GM19239 (cell line): ENCODE results near the gene DAB1.

ENCODE experiments used
- DNase-seq: peaks from one replicate; pipeline ENCODE4 v3.0.0; 2011; ENCODE audit warnings: low spot score; ENCODE audit not compliant: insufficient read length
- FAIRE-seq: peaks from 2 replicates; lab custom pipeline; 2011; peaks lifted over from hg19 to GRCh38; lab: Jason Lieb, UNC

The DAB1 gene

DNA sequence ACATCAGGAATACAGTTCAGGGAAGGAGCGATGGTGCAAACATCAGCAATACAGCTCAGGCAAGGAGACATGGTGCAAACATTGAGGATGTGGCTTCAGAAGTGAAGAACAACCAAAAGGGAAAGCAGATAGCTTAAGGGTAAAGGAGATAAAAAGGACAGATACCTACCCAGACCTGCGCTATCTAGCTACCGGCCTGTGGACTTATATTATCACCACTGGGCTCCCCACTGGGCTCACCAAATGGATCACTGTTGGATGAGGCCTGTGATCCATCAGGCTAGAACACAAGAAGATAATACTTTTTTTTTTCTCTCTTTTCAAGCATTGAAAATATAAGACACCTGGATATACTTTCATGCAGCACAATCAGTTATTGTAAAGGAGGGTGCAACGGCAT is 413.3 kb downstream of the DAB1 start:
- FAIRE-seq (no peak), DNase-seq (no peak)

DNA sequence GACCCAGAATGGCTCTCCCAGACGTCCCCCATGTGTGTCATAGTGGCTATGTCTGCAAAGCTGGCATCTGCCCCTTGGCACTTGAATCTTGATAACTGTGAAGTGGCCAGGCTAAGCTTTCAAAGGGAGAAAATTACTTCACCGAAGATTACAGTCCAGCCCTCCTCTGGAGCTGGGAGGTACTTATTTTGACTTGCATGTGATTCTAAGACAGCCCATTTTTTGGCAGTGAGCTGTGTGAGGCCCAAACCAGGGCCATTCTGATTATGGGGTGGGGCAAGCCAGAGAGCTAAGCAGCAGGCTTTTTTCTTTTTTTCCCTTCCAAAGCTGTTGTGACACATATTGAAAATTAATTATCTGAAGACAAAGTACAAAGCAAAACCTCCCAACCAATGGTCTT is 415.9 kb downstream of the DAB1 start:
- no peak for FAIRE-seq
- no peak for DNase-seq

DNA sequence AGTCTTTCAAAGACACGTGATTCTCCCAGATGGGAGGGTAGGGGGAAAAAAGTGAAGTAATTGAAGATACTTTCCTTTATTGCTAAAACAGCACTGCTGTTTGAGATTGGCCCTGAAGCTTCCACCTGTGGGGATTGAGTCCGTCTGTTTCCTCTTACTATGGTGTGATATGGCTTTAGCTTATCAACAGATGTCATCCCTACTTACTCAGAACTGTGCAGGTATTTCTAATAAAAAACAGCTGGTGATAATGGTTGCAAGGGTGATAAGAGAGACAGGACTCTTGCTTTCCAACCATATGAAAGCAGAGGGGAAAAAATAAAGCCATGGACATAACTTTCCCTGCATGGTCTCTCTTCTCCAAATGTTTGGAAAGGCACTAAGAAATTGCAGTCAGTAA is 416.4 kb downstream of the DAB1 start:
- DNase-seq (no peak), FAIRE-seq (no peak)

DNA sequence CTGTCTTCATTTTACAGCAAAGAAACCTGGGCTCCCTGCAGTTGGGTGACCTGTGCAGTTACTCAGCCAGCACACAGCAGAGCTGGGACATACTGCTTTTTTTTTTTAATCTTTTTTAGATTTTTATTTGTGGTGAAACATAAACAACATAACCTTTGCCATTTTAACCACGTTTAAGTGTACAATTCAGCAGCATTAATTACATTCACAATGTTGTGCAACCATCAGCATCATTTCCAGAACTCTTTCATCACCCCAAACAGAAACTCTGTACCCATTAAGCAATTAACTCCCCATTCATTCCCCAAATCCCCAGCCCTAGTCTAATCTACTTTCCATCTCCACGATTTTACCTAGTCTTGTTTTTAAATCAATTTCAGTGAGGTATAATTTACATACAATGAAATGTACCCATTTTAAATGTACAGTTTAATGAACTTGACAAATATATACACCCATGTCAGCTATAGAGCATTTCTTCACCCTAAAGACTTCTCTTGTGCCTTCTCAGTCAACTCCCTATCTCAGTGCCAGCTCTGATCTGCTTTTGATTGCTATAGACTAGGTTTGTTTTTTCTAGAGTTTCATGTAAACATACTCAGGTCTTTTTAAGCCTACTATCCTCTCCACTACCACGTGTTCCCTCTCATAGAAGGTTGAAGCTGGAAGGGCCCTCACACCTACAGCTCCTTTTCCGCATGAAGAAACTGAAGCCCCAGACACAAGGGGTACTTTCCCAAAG is 420.3 kb downstream of the DAB1 start:
- no peak for DNase-seq
- no peak for FAIRE-seq

DNA sequence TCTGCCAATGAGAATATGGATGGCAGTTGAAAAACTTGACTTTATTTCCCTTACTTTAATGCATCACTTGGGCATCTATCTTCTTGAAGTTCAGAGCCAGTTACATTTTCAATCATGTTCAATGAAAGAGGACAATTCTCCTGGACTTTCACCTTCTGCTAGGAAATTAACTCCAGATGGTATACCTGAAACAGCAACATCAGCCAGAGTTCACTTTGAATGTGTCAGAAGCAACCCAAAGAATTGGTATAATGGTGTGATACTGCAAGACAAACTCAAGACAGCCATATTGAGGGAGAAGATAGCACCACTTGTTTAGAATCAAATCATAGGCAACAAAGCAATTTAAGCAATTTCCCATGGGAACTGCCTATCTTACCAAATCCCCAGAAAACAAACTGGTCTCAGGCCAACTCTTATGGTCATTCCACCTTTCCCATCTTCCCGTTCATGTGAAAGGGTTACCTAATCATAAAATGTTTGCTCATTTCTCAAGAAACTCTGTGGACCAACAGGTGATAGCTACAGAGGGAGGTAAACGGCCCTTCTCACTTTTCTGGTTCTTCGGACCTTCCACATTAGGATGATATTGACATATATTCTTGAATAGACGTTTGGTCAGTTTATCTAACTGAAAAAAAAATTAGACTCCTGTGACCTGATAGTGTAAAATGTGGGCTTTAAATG is 428.3 kb downstream of the DAB1 start:
- FAIRE-seq (no peak), DNase-seq (no peak)

DNA sequence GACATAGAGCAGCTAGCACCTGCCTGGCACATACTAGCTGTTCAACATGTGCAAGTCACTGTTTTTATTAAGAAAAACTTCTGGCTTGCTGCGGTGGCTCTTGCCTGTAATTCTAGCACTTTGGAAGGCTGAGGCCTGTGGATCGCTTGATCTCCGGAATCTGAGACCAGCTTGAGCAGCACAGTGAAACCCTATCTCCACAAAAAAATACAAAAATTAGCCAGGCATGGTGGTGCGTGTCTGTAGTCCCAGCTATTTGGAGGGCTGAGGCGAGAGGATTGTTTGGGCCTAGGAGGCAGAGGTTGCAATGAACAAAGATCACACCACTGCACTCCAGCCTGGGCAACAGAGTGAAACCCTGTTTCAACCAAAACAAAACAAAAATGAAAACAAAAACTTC is 430.4 kb downstream of the DAB1 start:
- DNase-seq (no peak), FAIRE-seq (no peak)

DNA sequence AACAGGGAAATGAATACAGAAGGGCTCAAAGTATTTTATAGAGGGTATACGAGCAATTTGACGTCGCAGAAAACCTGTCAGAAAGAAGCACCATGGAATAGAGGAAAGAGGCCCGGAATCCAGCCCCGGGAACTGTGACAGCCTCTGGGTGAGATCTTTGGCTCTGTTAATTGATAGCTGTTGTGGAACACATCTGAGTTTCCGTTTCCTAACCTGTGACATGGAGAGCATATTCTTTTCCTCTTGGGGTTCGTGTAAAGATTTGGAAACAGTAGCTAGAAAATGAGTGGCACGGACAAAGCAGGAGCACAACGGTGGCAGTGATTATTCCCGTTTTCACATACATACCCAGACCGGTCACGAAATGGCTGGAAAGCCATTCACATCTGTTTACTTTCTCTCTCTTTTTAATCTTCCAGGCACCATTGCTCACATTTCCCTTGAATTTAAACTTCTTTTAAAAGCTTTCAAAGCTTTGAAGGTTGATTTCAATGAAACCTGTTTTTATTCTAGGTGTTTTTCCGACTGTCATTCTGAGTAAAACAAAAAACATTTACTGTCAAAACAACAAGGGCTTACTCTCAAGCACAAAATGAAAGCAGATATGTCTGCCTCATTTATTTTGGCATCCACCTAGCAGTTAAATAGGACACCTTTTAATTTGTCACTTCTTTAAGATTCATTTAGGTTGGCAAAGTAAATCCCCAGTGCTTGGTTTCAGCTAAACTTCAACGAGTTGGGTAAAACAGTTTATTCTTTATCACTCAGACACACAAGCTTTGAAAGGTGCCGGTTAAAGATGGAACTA is 431.3 kb downstream of the DAB1 start:
- DNase-seq (no peak), FAIRE-seq (no peak)

DNA sequence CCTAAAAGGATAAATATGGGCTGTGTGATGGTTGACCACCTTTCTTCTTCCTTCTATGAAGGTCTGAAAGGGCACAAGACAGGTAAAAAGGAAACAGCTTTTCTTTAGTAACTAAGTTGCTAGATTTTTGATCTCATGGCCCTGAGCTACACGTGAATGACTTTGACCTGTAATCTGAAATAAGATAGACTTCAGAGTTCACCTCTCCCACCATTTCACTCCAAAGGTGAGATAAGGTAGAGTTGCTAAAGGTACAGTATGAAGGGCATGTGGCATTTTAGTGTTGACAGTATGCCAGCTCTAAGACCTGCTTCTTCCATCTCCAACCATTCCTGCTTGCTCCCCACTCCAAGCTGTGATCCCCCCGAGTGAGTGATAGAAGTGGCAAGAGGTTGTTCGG is 432.3 kb downstream of the DAB1 start:
- FAIRE-seq (no peak), DNase-seq (no peak)

DNA sequence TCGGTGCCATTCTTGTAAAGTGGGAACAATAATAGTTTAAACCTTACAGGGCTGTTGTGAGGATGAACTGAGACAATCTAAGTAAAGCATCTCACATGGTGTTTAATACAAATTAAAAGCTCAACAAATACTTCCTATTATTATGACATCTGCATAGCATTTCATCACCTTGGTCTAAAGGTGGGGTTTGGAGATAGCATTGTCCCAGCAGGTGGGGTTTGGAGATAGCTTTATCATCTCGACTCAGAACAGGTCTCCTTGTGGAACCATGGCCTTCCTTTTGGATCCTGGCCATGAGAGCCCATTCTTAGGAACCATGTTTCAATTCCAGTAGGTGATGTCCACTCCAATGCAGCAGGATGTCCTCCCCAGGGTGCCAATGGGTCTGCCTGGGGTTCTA is 437.5 kb downstream of the DAB1 start:
- FAIRE-seq: no peak
- DNase-seq: no peak

DNA sequence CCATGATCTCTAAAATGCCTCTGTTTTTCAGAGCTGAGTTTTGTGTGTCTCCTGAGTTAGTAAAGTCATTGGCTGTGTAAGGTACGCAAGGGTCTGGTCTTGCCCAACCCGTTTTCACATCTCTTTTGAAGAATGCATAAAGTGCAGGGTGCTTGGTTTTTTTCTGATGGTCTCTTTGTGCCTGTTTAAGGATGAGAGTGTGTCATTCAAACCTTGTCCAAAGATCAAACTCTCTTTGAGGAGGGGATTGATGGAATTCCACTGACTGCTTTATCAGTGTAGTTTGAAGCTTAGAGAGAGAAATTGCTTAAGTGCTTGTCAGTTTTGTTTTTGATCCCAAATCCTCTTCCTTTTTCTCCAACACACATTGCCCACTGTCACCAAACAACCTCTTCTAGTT is 438.0 kb downstream of the DAB1 start:
- DNase-seq: no peak
- no peak for FAIRE-seq

DNA sequence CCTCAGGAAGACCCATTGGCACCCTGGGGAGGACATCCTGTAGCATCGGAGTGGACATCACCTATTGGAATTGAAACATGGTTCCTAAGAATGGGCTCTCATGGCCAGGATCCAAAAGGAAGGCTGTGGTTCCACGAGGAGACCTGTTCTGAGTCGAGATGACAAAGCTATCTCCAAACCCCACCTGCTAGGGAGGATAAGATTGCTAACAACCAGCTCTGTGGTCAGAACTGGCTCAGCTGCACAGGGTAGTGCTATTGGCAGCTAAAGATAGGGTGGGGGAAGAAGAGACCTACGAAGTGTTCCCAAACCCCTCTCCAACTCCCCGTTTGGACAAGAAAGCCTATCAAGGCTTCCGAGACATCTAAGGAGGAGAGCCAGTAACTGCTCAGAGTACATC is 440.4 kb downstream of the DAB1 start:
- no peak for FAIRE-seq
- no peak for DNase-seq

DNA sequence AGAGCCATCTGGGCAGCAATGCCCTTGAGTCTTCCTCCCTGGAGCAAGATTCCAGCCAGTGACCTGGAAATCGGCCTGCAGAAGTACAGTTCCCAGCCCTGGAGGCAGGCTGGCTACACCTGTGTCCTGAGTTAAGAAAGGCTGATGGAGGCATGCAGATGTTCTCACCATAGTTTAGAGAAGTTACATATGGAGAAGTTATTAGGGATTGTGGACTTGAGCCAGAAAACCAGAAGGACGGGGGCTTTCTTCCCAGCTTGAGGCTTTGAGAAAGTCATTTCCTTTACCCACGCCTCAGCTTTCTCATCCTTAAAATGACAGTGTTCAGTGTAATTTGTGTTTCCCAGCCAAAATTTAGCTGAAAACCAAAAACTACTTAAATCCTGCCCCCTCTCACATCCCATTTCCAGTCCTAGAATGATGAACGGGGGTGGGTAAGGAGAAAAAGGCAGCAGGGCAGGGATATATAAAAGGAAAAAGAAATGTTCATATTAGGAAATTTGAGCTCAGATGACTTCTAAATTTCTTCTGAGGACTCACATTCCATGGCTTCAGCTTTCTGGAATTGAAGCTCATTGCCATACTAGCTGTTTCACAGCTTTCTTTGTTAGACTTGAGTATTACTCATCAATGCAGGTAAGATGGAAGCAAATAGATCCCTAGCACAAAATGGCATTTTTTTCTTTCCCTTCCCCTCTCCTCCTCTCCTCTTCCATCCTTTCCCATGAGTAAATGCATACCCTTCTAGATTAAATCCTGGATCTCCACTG is 443.7 kb downstream of the DAB1 start:
- DNase-seq (no peak), FAIRE-seq (no peak)

DNA sequence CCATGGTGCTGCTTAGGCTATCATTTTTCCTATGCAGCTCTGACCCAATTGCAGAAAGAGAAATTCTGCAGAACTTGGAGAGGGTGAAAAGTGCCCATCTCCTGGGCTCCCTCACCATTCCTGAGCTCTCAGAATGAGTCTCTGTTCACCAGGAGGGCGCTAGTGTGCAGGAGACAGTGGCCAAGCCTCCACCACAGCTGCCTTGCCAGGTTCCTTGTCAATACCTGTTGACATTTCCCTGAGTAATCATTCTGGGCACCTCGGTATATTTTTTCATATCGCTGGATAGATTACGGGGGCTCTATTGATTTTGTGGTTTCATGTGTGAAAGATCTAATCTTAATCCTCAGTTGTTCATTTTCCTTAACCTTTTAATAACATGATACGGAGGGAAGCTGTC is 445.0 kb downstream of the DAB1 start:
- FAIRE-seq (no peak), DNase-seq (no peak)

DNA sequence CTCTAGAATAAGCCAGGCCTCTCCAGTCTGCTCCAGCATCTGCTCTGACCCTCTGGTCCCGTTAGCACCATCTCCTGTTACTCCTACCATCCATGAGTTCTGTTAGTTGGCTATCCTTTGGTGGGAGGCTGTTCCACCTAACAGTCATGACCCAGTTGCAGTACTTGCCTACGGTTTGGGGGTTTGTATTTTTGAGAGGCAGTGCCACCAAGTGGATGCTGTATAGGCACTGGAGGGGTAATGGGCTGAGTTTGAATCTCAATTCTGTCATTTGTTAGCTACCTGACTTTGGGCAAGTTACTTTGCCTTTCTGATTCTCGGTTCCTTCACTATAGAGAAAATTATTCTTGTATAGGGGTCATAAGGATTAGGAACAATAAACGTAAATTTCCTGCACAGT is 445.9 kb downstream of the DAB1 start:
- FAIRE-seq (no peak), DNase-seq (no peak)

DNA sequence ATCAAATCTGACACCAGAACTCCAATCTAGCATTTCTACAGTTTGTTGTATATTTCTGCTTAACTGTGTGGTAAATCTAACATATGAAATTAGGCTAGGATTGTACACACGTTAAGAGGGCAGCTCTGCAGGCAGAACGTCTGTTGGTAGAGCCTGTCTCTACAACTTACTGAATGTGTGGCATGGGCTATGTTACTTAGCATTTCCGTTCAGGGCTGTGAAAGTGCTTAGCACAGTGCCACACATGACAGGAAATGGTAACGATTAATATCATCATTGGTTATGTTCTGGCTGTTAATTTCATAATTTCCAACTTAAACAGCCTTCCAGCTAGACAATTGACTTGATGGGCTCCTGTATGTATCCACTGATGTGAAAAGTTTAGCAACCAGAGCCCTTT is 448.4 kb downstream of the DAB1 start:
- no peak for DNase-seq

DNA sequence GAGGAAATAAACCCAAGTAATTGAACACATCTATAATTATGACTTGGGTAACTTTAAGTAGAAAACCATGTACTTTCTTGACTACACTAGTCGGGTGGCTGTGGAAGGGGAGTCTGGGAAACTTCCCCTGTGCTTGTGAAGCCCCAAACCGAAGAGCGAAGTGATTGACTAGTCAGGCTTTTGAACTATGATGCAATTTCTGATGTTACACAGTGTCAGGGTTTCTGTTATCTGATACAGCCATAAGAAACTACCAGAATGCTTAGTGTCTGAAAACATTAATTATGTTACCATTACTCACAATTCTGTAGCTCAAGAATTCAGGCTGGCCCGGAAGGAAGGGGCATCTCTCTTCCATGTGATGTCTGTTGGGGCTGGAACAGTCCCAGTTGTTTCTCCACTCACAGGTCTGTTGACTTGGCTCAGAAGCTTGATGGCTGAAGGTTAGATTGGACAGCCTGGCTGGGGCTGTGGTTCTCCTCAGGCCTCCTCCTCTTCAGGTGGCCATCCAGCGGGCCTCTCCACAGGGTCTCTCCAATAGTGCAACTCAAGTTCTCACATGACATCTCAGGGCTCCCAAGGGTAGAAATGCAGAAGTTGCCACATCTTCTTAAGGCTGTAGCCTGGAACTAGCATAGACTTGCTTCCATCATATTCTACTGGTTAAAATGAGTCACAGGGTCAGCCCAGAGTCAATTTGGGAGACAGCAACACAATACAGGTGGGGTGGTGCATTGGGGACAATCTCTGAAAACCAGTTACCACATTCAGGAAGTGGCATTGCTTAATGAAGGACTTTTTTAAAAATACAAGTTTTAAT is 449.7 kb downstream of the DAB1 start:
- FAIRE-seq (no peak), DNase-seq (no peak)

More for the DNA sequence above, 448.4 kb downstream of the DAB1 start:
- no peak for FAIRE-seq

DNA sequence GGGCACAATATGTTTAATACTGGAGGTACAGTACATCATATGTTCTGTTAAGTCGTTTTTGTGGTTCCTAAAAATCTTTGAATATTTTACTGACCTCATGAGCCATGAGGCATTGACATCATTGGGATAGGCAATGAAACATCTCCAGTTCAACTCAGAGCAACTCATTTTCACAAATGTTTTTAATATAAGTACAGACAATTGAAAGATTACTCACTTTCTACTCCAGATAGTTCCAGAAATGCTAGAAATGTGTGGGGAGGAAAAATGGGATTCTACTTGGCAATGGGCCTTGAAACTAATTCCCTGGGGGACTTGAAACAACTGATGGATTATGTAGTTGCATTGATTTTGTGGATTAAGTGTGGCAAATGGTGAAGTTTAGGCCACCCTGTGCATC is 450.9 kb downstream of the DAB1 start:
- no peak for DNase-seq
- FAIRE-seq: no peak

DNA sequence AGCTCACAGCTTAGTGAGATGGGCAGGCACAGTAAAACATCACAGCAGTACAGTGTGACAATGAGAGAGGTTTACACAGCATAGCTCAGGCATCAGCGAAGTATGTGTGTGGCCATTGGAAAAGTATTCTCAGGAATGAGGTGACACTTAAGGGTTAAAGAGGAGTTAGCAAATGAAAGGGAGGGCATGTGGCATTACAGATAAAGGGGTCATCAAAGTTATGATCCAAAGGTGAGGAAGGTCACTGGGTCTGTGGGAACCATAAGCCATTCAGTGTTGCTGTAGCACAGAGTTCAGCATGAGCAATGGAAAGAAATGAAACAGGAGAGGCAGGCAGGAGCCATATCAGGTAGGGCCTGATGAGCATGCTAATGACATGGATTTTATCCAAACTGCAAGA is 453.6 kb downstream of the DAB1 start:
- DNase-seq (no peak), FAIRE-seq (no peak)

DNA sequence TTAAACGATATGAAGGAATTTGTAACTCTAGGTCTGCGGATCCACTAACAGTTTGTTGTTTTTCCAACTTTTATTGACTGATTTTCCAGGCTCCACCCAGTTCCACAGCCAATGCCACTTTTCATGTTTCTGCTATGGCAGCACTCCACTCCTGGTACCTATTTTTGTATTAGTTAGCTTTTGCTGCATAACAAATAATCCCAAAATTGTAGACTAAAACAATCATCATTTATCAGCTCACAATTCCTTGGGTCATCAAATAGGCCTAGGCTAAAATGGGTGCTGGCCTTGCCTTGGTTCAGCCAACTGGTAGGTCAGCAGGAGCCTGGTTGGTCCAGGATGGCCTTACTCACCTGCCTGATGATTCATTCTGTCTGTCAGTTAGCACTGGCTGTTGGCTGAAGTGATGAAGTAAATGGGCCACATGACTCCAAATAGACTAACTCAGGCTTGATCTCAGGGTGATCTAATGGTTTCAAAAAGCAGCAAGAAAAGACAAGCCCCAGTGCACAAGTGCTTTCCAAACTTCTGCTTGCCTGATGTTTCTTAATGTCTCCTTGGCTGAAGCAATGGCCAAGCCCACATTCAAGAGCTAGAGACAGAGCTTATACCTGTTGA is 454.9 kb downstream of the DAB1 start:
- FAIRE-seq (no peak), DNase-seq (no peak)
